Adrenal gland (tissue), 12 donors: ENCODE data around the gene STX3. TPM values are rescaled to one million over a fixed set of nuclear protein-coding genes. Genes with fewer than 3 reads are reported as not detected.
A peak's percentile ranks its signal among the peaks of the same experiment; 100 is the strongest.

Experiments
- DNase-seq, 7 donors: peaks; one replicate each; pipeline ENCODE4 v3.0.0-alpha.2; 2019 to 2020
- H3K27ac ChIP-seq, 5 donors: fragments of 200-600 bp; sonication (generic) in 4 of 5; 1 replicate in 3 of 5; 2 replicates in 2 of 5; pipeline versions ENCODE4 v1.5.1 to v1.8.0; 2016 to 2020; ENCODE audit warnings: mild to moderate bottlenecking in 1 of 5
- H3K27me3 ChIP-seq: fragments of 200-600 bp; 2 replicates; pipeline ENCODE4 v1.8.0; 2021
- H3K36me3 ChIP-seq, 2 donors: fragments of 200-600 bp; replicated peaks in 1 of 2; 1 replicate in 1 of 2; 2 replicates in 1 of 2; pipeline versions ENCODE4 v1.5.1 to v1.8.0; 2018 to 2022
- H3K4me1 ChIP-seq, 2 donors: fragments of 200-600 bp; replicated peaks in 1 of 2; 1 replicate in 1 of 2; 2 replicates in 1 of 2; pipeline versions ENCODE4 v1.5.1 to v1.8.0; 2018 to 2021
- H3K4me3 ChIP-seq, 4 donors: fragments of 200-600 bp; sonication (generic) in 3 of 4; one replicate each; pipeline ENCODE4 v1.5.1; 2016 to 2018
- H3K9me3 ChIP-seq, 3 donors: fragments of 200-600 bp; sonication (generic) in 1 of 3; replicated peaks in 1 of 3; 1 replicate in 2 of 3; 2 replicates in 1 of 3; pipeline versions ENCODE4 v1.5.1 to v1.8.0; 2016 to 2021
- CTCF ChIP-seq, 6 experiments: fragments of 450-650 bp in 4 of 6; fragments of 200-600 bp in 2 of 6; sonication (generic) in 1 of 6; IDR thresholded peaks; 1 replicate in 5 of 6; 2 replicates in 1 of 6; pipeline versions ENCODE4 v1.5.1 to v1.8.0; 2016 to 2021; ENCODE audit warnings: antibody characterized with exemption in 6 of 6, mild to moderate bottlenecking in 2 of 6, moderate library complexity in 1 of 6
- POLR2A ChIP-seq, 2 donors: fragments of 450-650 bp; IDR thresholded peaks; one replicate each; pipeline ENCODE4 v1.6.1; 2017; ENCODE audit warnings: antibody characterized with exemption in 2 of 2, mild to moderate bottlenecking in 2 of 2, moderate library complexity in 1 of 2
- WGBS, 4 donors: extraction: QIAGEN DNeasy Blood & Tissue Kit in 2 of 4; methylation state at CpG; one replicate each; pipeline versions ENCODE4 v1.1.5 to v1.1.7; 2013 to 2017; 5-methylcytosine and 5-hydroxymethylcytosine counted together
- intact Hi-C, 2 donors: fragments of 100-400 bp; cut with DNase I; formaldehyde crosslinking; loops; one replicate each; pipeline versions ENCODE4 v1.14.1 to v1.15.0; 2022 to 2023
- polyA plus RNA-seq, 3 donors: library from polyadenylated mRNA; stranded (reverse); fragments of 200-250 nt in 2 of 3; fragments of 350-450 nt in 1 of 3; fragmentation: Illumina TruSeq in 1 of 3; extraction: RNeasy Lipid Tissue Mini Kit (QIAGEN cat#74804) in 1 of 3; gene quantifications; one replicate each; pipeline ENCODE4 v1.2.3, GENCODE V29; 2013 to 2014
- total RNA-seq, 9 donors: library from RNA; depleted of rRNA in 4 of 9; stranded (reverse); fragments of >200 nt in 4 of 9; fragments of 120-200 nt in 1 of 9; fragmentation: NEBNext Ultra II Directional in 1 of 9; extraction: Animal tissue kit (Norgen Biotek cat#: 25700) in 1 of 9; gene quantifications; one replicate each; pipeline versions ENCODE4 v1.1.0 to v1.2.4, GENCODE V29; 2013 to 2023
- donor health status: healthy with polysubstance abuse.
- donor health status: Bipolar disorder and iron deficiency.
- donor health status: DM: yes; HTN: yes; CAD: no.
- donor health status: DM: no; HTN: no; CAD: no.
- donor health status: DM: no; HTN: no; CAD: no.
- donor health status: DM: yes; HTN: yes; CAD: no.

The STX3 gene
- total and polyA plus RNA-seq, 12 donors, result 12.3 to 63.2 (median 30.1) TPM

- intact Hi-C loops, result no loop called here
- 64 to 83% (median 81%) methylated on average over 4 of the region's 4 CpGs for WGBS, 4 donors
- H3K36me3 ChIP-seq, result peaks cover 0 to 22% of the 10 kb centered on the region in 2 donors
- DNase-seq, result no peak
- H3K27ac ChIP-seq, result peak overlapping the region in 1 of 5 donors; percentile 59
- H3K4me1 ChIP-seq, result peaks cover 13 to 19% of the 10 kb centered on the region in 2 donors
- H3K27me3 ChIP-seq, result no peaks in the 10 kb centered on the region
- TF ChIP-seq POLR2A (IDR thresholded peaks at IDR 0.05), result no peak
- no peak for TF ChIP-seq CTCF (IDR thresholded peaks at IDR 0.05)
- H3K4me3 ChIP-seq, result no peak overlapping the region
- no peaks in the 10 kb centered on the region for H3K9me3 ChIP-seq
Measured at GRCh38 chr11:59771605-59772004, 16.4 kb downstream of the STX3 start.

- 76 to 87% (median 79%) methylated on average over 5 of the region's 5 CpGs for WGBS, 4 donors
Measured at GRCh38 chr11:59773083-59773440, 17.9 kb downstream of the STX3 start.

GRCh38 chr11:59776210-59777066, 21.3 kb downstream of the STX3 start:
- H3K27ac ChIP-seq, result peak overlapping the region in 4 of 5 donors; percentile 43 to 68 (median 62)
- 53 to 64% (median 60%) methylated on average over 5 of the region's 5 CpGs for WGBS, 4 donors
- peaks cover 24 to 33% of the 10 kb centered on the region in 2 donors for H3K4me1 ChIP-seq
- H3K4me3 ChIP-seq, result no peak overlapping the region
- H3K36me3 ChIP-seq, result peaks cover 0 to 22% of the 10 kb centered on the region in 2 donors
- no peaks in the 10 kb centered on the region for H3K27me3 ChIP-seq
- intact Hi-C loops, result no loop called here
- TF ChIP-seq CTCF (IDR thresholded peaks at IDR 0.05) (no peak), POLR2A (IDR thresholded peaks at IDR 0.05) (peak in 1 of 2 donors; percentile 20)
- no peaks in the 10 kb centered on the region for H3K9me3 ChIP-seq
- peak in 5 of 7 donors; percentile 45 to 56 (median 52) for DNase-seq

More at GRCh38 chr11:59773083-59773440, 17.9 kb downstream of the STX3 start:
- H3K27ac ChIP-seq, result peak overlapping the region in 1 of 5 donors; percentile 73
- H3K27me3 ChIP-seq, result no peaks in the 10 kb centered on the region
- intact Hi-C loops, result no loop called here
- H3K4me1 ChIP-seq, result peaks cover 24 to 25% of the 10 kb centered on the region in 2 donors
- no peaks in the 10 kb centered on the region for H3K9me3 ChIP-seq
- no peak overlapping the region for H3K4me3 ChIP-seq
- peaks cover 0 to 22% of the 10 kb centered on the region in 2 donors for H3K36me3 ChIP-seq
- TF ChIP-seq POLR2A (IDR thresholded peaks at IDR 0.05) (no peak), CTCF (IDR thresholded peaks at IDR 0.05) (no peak)
- DNase-seq, result no peak

GRCh38 chr11:59777104-59777503, 21.9 kb downstream of the STX3 start:
- WGBS, 4 donors, result 81 to 86% (median 84%) methylated on average over 5 of the region's 5 CpGs

More at GRCh38 chr11:59777104-59777503, 21.9 kb downstream of the STX3 start:
- no peak for TF ChIP-seq POLR2A (IDR thresholded peaks at IDR 0.05)
- no peak for TF ChIP-seq CTCF (IDR thresholded peaks at IDR 0.05)
- Histone ChIP-seq H3K36me3 (peaks cover 0 to 22% of the 10 kb centered on the region in 2 donors), H3K27me3 (no peaks in the 10 kb centered on the region), H3K4me1 (peaks cover 24 to 29% of the 10 kb centered on the region in 2 donors), H3K27ac (peak overlapping the region in 4 of 5 donors; percentile 43 to 68 (median 62)), H3K9me3 (no peaks in the 10 kb centered on the region), H3K4me3 (no peak overlapping the region)
- intact Hi-C loops, result no loop called here
- no peak for DNase-seq
